ENCODE results near the gene SIL1. TPM values are rescaled to one million over a fixed set of nuclear protein-coding genes. Genes with fewer than 3 reads are reported as not detected.
A peak's percentile ranks its signal among the peaks of the same experiment; 100 is the strongest.

Gene SIL1
- total RNA-seq, 2 donors from 2014 or later = 32.5 to 37.3 TPM

GRCh38 chr5:138937392-138938387, 260.5 kb downstream of the SIL1 start:
- H3K36me3 Mint-ChIP-seq (ENCODE audit: insufficient read depth in 2 of 2) = peaks cover 2 to 7% of the 10 kb centered on the region in 2 donors
- peak in 1 of 2 donors; percentile 15 for ATAC-seq (replicated peaks in 1 of 2)
- peak overlapping the region; percentile 3 for H3K27ac Mint-ChIP-seq
- DNase-seq = no peak
- no peak overlapping the region for H3K4me3 Mint-ChIP-seq
- H3K9me3 Mint-ChIP-seq = peaks cover 3 to 5% of the 10 kb centered on the region in 2 donors
- peaks cover 8% of the 10 kb centered on the region for H3K4me1 Mint-ChIP-seq (ENCODE audit: low read depth)
- H3K27me3 Mint-ChIP-seq (ENCODE audit: low read depth) = no peaks in the 10 kb centered on the region

- Mint-ChIP-seq H3K9me3 (peaks cover 3 to 5% of the 10 kb centered on the region in 2 donors), H3K27ac (no peak overlapping the region), H3K27me3 (ENCODE audit: low read depth) (no peaks in the 10 kb centered on the region), H3K4me1 (ENCODE audit: low read depth) (peaks cover 8% of the 10 kb centered on the region), H3K4me3 (no peak overlapping the region), H3K36me3 (ENCODE audit: insufficient read depth in 2 of 2) (peaks cover 2 to 5% of the 10 kb centered on the region in 2 donors)
- ATAC-seq (replicated peaks in 1 of 2) (no peak), DNase-seq (no peak)
These were observed 261.2 kb downstream of the SIL1 start for GRCh38 chr5:138936968-138937345.

- H3K9me3 Mint-ChIP-seq = peaks cover 3% of the 10 kb centered on the region in 2 donors
- H3K4me1 Mint-ChIP-seq (ENCODE audit: low read depth) = peaks cover 8% of the 10 kb centered on the region
- peaks cover 1 to 4% of the 10 kb centered on the region in 2 donors for H3K36me3 Mint-ChIP-seq (ENCODE audit: insufficient read depth in 2 of 2)
- H3K4me3 Mint-ChIP-seq = no peak overlapping the region
- ATAC-seq (replicated peaks in 1 of 2) = no peak
- no peak overlapping the region for H3K27ac Mint-ChIP-seq
- no peaks in the 10 kb centered on the region for H3K27me3 Mint-ChIP-seq (ENCODE audit: low read depth)
- DNase-seq = no peak
These were observed 261.8 kb downstream of the SIL1 start for GRCh38 chr5:138936225-138936967.

- Mint-ChIP-seq H3K4me1 (ENCODE audit: low read depth) (peaks cover under 1% of the 10 kb centered on the region), H3K4me3 (no peak overlapping the region), H3K36me3 (ENCODE audit: insufficient read depth in 2 of 2) (peaks cover 0 to 1% of the 10 kb centered on the region in 2 donors), H3K27ac (no peak overlapping the region), H3K9me3 (no peaks in the 10 kb centered on the region), H3K27me3 (ENCODE audit: low read depth) (no peaks in the 10 kb centered on the region)
- no peak for DNase-seq
- ATAC-seq (replicated peaks in 1 of 2) = no peak
These were observed 262.7 kb downstream of the SIL1 start for GRCh38 chr5:138935466-138935865.

- Mint-ChIP-seq H3K4me3 (no peak overlapping the region), H3K9me3 (no peaks in the 10 kb centered on the region), H3K4me1 (ENCODE audit: low read depth) (no peaks in the 10 kb centered on the region), H3K36me3 (ENCODE audit: insufficient read depth in 2 of 2) (peaks cover 0 to 1% of the 10 kb centered on the region in 2 donors), H3K27me3 (ENCODE audit: low read depth) (no peaks in the 10 kb centered on the region), H3K27ac (no peak overlapping the region)
- ATAC-seq (replicated peaks in 1 of 2) (no peak), DNase-seq (no peak)
These were observed 263.2 kb downstream of the SIL1 start for GRCh38 chr5:138934971-138935370.

- peaks cover 0 to 1% of the 10 kb centered on the region in 2 donors for H3K36me3 Mint-ChIP-seq (ENCODE audit: insufficient read depth in 2 of 2)
- H3K27me3 Mint-ChIP-seq (ENCODE audit: low read depth) = no peaks in the 10 kb centered on the region
- DNase-seq (no peak), ATAC-seq (replicated peaks in 1 of 2) (no peak)
- no peak overlapping the region for H3K4me3 Mint-ChIP-seq
- H3K27ac Mint-ChIP-seq = no peak overlapping the region
- H3K9me3 Mint-ChIP-seq = no peaks in the 10 kb centered on the region
- no peaks in the 10 kb centered on the region for H3K4me1 Mint-ChIP-seq (ENCODE audit: low read depth)
These were observed 264.5 kb downstream of the SIL1 start for GRCh38 chr5:138933522-138934290.

GRCh38 chr5:138932171-138932810, 265.9 kb downstream of the SIL1 start:
- H3K27ac Mint-ChIP-seq = no peak overlapping the region
- peaks cover 0 to 1% of the 10 kb centered on the region in 2 donors for H3K36me3 Mint-ChIP-seq (ENCODE audit: insufficient read depth in 2 of 2)
- DNase-seq = no peak
- H3K9me3 Mint-ChIP-seq = no peaks in the 10 kb centered on the region
- H3K27me3 Mint-ChIP-seq (ENCODE audit: low read depth) = no peaks in the 10 kb centered on the region
- no peaks in the 10 kb centered on the region for H3K4me1 Mint-ChIP-seq (ENCODE audit: low read depth)
- no peak overlapping the region for H3K4me3 Mint-ChIP-seq
- ATAC-seq (replicated peaks in 1 of 2) = no peak

- ATAC-seq (replicated peaks in 1 of 2) (no peak), DNase-seq (no peak)
- H3K9me3 Mint-ChIP-seq = no peaks in the 10 kb centered on the region
- no peaks in the 10 kb centered on the region for H3K4me1 Mint-ChIP-seq (ENCODE audit: low read depth)
- no peak overlapping the region for H3K27ac Mint-ChIP-seq
- H3K27me3 Mint-ChIP-seq (ENCODE audit: low read depth) = no peaks in the 10 kb centered on the region
- H3K36me3 Mint-ChIP-seq (ENCODE audit: insufficient read depth in 2 of 2) = peaks cover 0 to 1% of the 10 kb centered on the region in 2 donors
- no peak overlapping the region for H3K4me3 Mint-ChIP-seq
These were observed 267.6 kb downstream of the SIL1 start for GRCh38 chr5:138930371-138931097.

GRCh38 chr5:138929571-138929955, 268.6 kb downstream of the SIL1 start:
- H3K36me3 Mint-ChIP-seq (ENCODE audit: insufficient read depth in 2 of 2) = peaks cover 0 to 1% of the 10 kb centered on the region in 2 donors
- ATAC-seq (replicated peaks in 1 of 2) = no peak
- H3K4me3 Mint-ChIP-seq = no peak overlapping the region
- no peak overlapping the region for H3K27ac Mint-ChIP-seq
- H3K9me3 Mint-ChIP-seq = no peaks in the 10 kb centered on the region
- H3K27me3 Mint-ChIP-seq (ENCODE audit: low read depth) = no peaks in the 10 kb centered on the region
- no peaks in the 10 kb centered on the region for H3K4me1 Mint-ChIP-seq (ENCODE audit: low read depth)
- no peak for DNase-seq

- no peak overlapping the region for H3K27ac Mint-ChIP-seq
- no peaks in the 10 kb centered on the region for H3K27me3 Mint-ChIP-seq (ENCODE audit: low read depth)
- H3K36me3 Mint-ChIP-seq (ENCODE audit: insufficient read depth in 2 of 2) = peaks cover 0 to 1% of the 10 kb centered on the region in 2 donors
- H3K4me3 Mint-ChIP-seq = no peak overlapping the region
- no peaks in the 10 kb centered on the region for H3K9me3 Mint-ChIP-seq
- H3K4me1 Mint-ChIP-seq (ENCODE audit: low read depth) = no peaks in the 10 kb centered on the region
- DNase-seq (no peak), ATAC-seq (replicated peaks in 1 of 2) (no peak)
These were observed 270.2 kb downstream of the SIL1 start for GRCh38 chr5:138927979-138928378.

GRCh38 chr5:138927544-138927943, 270.6 kb downstream of the SIL1 start:
- Mint-ChIP-seq H3K4me1 (ENCODE audit: low read depth) (no peaks in the 10 kb centered on the region), H3K27ac (no peak overlapping the region), H3K9me3 (no peaks in the 10 kb centered on the region), H3K36me3 (ENCODE audit: insufficient read depth in 2 of 2) (peaks cover 0 to 1% of the 10 kb centered on the region in 2 donors), H3K27me3 (ENCODE audit: low read depth) (no peaks in the 10 kb centered on the region), H3K4me3 (no peak overlapping the region)
- DNase-seq (no peak), ATAC-seq (replicated peaks in 1 of 2) (no peak)
